Measurements from ENCODE around the gene DENND2C.

DNA sequence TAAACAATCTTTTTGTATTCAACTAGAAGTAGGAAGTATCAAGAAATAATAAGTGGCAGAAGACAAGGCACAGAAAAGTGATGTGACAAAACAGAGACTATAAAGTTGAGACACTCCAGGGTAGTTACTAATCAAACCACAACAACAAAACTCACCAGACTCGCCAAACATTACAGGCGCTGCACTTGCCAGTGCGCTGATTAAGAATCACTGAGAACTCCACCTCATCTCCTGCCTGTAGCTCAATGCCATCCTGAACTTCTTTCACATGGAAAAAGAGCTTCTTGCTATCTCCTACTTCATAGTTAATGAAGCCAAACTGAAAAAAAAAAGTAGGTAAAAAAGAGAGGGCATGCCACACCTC, 49.6 kb upstream of the DENND2C start:
- TF ChIP-seq, protein P1, sequence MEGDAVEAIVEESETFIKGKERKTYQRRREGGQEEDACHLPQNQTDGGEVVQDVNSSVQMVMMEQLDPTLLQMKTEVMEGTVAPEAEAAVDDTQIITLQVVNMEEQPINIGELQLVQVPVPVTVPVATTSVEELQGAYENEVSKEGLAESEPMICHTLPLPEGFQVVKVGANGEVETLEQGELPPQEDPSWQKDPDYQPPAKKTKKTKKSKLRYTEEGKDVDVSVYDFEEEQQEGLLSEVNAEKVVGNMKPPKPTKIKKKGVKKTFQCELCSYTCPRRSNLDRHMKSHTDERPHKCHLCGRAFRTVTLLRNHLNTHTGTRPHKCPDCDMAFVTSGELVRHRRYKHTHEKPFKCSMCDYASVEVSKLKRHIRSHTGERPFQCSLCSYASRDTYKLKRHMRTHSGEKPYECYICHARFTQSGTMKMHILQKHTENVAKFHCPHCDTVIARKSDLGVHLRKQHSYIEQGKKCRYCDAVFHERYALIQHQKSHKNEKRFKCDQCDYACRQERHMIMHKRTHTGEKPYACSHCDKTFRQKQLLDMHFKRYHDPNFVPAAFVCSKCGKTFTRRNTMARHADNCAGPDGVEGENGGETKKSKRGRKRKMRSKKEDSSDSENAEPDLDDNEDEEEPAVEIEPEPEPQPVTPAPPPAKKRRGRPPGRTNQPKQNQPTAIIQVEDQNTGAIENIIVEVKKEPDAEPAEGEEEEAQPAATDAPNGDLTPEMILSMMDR (conservative IDR thresholded peaks at IDR 0.05 in 1 of 2, IDR thresholded peaks at IDR 0.05 in 1 of 2; ENCODE audit: low read depth in 1 of 2, low read length in 2 of 2), result no peak
- TF ChIP-seq EZH2 (IDR thresholded peaks at IDR 0.05; ENCODE audit: low read length, missing control alignments), result no peak
